ENCODE data around the gene VANGL1.
"Not testable (repeated sequence)": the region's sequence is repeated elsewhere in the genome, so short reads cannot be mapped to it uniquely, and the experiment has no call there.

The VANGL1 gene

GRCh38 chr1:115641762-115642167 lies at the start of gene VANGL1:
Gene VANGL1, plus strand, starts transcription at chr1:115641970. Its CDS starts 9,444 bp downstream, at chr1:115651414.
- no peak for DNase-seq

- DNase-seq: no peak
Measured at GRCh38 chr1:115592264-115592663, 49.5 kb upstream of the VANGL1 start.

GRCh38 chr1:115593365-115594259 lies 48.2 kb upstream of the VANGL1 start:
- no peak for DNase-seq

- DNase-seq: peak; percentile 1
Measured at GRCh38 chr1:115594600-115594999, 47.2 kb upstream of the VANGL1 start.

- DNase-seq: peak; percentile 83
Measured at GRCh38 chr1:115595279-115596079, 46.3 kb upstream of the VANGL1 start.

GRCh38 chr1:115596080-115596780 lies 45.5 kb upstream of the VANGL1 start:
- DNase-seq: no peak

GRCh38 chr1:115604508-115604907 lies 37.3 kb upstream of the VANGL1 start:
- no peak for DNase-seq

- no peak for DNase-seq
Measured at GRCh38 chr1:115606305-115606704, 35.5 kb upstream of the VANGL1 start.

GRCh38 chr1:115609021-115609420 lies 32.7 kb upstream of the VANGL1 start:
- DNase-seq: no peak

GRCh38 chr1:115613767-115614166 lies 28.0 kb upstream of the VANGL1 start:
- DNase-seq: no peak

GRCh38 chr1:115620453-115620852 lies 21.3 kb upstream of the VANGL1 start:
- no peak for DNase-seq

- no peak for DNase-seq
Measured at GRCh38 chr1:115620950-115621349, 20.8 kb upstream of the VANGL1 start.

GRCh38 chr1:115624859-115625258 lies 16.9 kb upstream of the VANGL1 start:
- DNase-seq: no peak

- no peak for DNase-seq
Measured at GRCh38 chr1:115630342-115630741, 11.4 kb upstream of the VANGL1 start.

GRCh38 chr1:115632251-115633026 lies 9.3 kb upstream of the VANGL1 start:
- no peak for DNase-seq

- not testable (repeated sequence) for DNase-seq
Measured at GRCh38 chr1:115633606-115634005, 8.2 kb upstream of the VANGL1 start.

GRCh38 chr1:115637247-115637646 lies 4.5 kb upstream of the VANGL1 start:
- DNase-seq: not testable (repeated sequence)

- DNase-seq: no peak
Measured at GRCh38 chr1:115640384-115640783, 1.4 kb upstream of the VANGL1 start.

GRCh38 chr1:115642168-115643072 lies 650 bp downstream of the VANGL1 start:
- peak; percentile 46 for DNase-seq

- DNase-seq: no peak
Measured at GRCh38 chr1:115643225-115643624, 1.5 kb downstream of the VANGL1 start.

- no peak for DNase-seq
Measured at GRCh38 chr1:115643666-115644065, 1.9 kb downstream of the VANGL1 start.
